NT2/D1 (cell line): ENCODE measurements around the gene DRICH1.

Source experiments
- SUZ12 ChIP-seq: IDR thresholded peaks from 2 replicates; pipeline ENCODE4 v1.6.1; 2011; ENCODE audit not compliant: insufficient read length, insufficient read depth; ENCODE audit errors: extremely low read depth
- YY1 ChIP-seq: IDR thresholded peaks from 2 replicates; pipeline ENCODE4 v1.6.1; 2011; ENCODE audit not compliant: insufficient read length, insufficient read depth
- ZNF274 ChIP-seq: IDR thresholded peaks from 2 replicates; pipeline ENCODE4 v1.6.1; 2011; ENCODE audit warnings: mild to moderate bottlenecking, low read depth, low read length

- TF ChIP-seq YY1 (no peak), ZNF274 (no peak), SUZ12 (no peak)
Measured at GRCh38 chr22:23651676-23652075, 19.6 kb upstream of the DRICH1 start.
